ENCODE measurements around the gene PSMG3. TPM values are rescaled to one million over a fixed set of nuclear protein-coding genes. Genes with fewer than 3 reads are reported as not detected.

The PSMG3 gene
- total RNA-seq, 4 donors from 2014 or later = 22.0 to 37.7 (median 28.4) TPM

- ATAC-seq (ENCODE audit: low FRiP score) = no peak
- DNase-seq (ENCODE audit: low spot score) = no peak
- no peak for TF ChIP-seq CTCF (IDR thresholded peaks at IDR 0.05)
These were observed 33.8 kb upstream of the PSMG3 start for GRCh38 chr7:1603346-1604225.

GRCh38 chr7:1602386-1602785 is 32.6 kb upstream of the PSMG3 start:
- ATAC-seq (ENCODE audit: low FRiP score) (no peak), DNase-seq (ENCODE audit: low spot score) (no peak)
- no peak for TF ChIP-seq CTCF (IDR thresholded peaks at IDR 0.05)

- no peak for TF ChIP-seq CTCF (IDR thresholded peaks at IDR 0.05)
- ATAC-seq (ENCODE audit: low FRiP score) = no peak
These were observed 32.1 kb upstream of the PSMG3 start for GRCh38 chr7:1601956-1602355.

GRCh38 chr7:1599640-1600395 is 30.0 kb upstream of the PSMG3 start:
- DNase-seq (ENCODE audit: low spot score) (no peak), ATAC-seq (ENCODE audit: low FRiP score) (no peak)
- no peak for TF ChIP-seq CTCF (IDR thresholded peaks at IDR 0.05)

More at GRCh38 chr7:1601956-1602355, 32.1 kb upstream of the PSMG3 start:
- no peak for DNase-seq (ENCODE audit: low spot score)

GRCh38 chr7:1598961-1599639 is 29.3 kb upstream of the PSMG3 start:
- DNase-seq (ENCODE audit: low spot score) = no peak
- no peak for TF ChIP-seq CTCF (IDR thresholded peaks at IDR 0.05)
- no peak for ATAC-seq (ENCODE audit: low FRiP score)

- no peak for TF ChIP-seq CTCF (IDR thresholded peaks at IDR 0.05)
- DNase-seq (ENCODE audit: low spot score) (no peak), ATAC-seq (ENCODE audit: low FRiP score) (no peak)
These were observed 28.5 kb upstream of the PSMG3 start for GRCh38 chr7:1598286-1598685.
